OCI-LY1 (cell line): ENCODE measurements around the gene MYO5B.

ENCODE experiments used
- H2AFZ ChIP-seq: fragments of 200-600 bp; sonication (generic), shearing (Covaris generic); 2 replicates; pipeline ENCODE4 v1.6.0; 2014; ENCODE audit warnings: antibody characterized with exemption, mild to moderate bottlenecking, low read length
- H3F3A ChIP-seq: fragments of 200-600 bp; sonication (generic), shearing (Covaris generic); 2 replicates; pipeline ENCODE4 v1.6.0; 2014; ENCODE audit warnings: mild to moderate bottlenecking, antibody characterized with exemption, low read length, moderate library complexity; ENCODE audit not compliant: insufficient read depth
- H3K27ac ChIP-seq: fragments of 200-600 bp; sonication (generic); 2 replicates; pipeline ENCODE4 v1.5.1; 2014; ENCODE audit warnings: low read length, mixed run types, mild to moderate bottlenecking, low read depth; ENCODE audit not compliant: poor library complexity, severe bottlenecking
- H3K27me3 ChIP-seq: fragments of 200-600 bp; sonication (generic); 2 replicates; pipeline ENCODE4 v1.6.0; 2014; ENCODE audit warnings: antibody characterized with exemption, mild to moderate bottlenecking, low read length, moderate library complexity; ENCODE audit not compliant: insufficient read depth
- H3K36me3 ChIP-seq: fragments of 200-600 bp; sonication (generic); 2 replicates; pipeline ENCODE4 v1.6.1; 2014; ENCODE audit warnings: mild to moderate bottlenecking, antibody characterized with exemption, low read length, moderate library complexity, mixed read lengths; ENCODE audit not compliant: insufficient read depth
- H3K4me1 ChIP-seq: fragments of 200-600 bp; sonication (generic); 2 replicates; pipeline ENCODE4 v1.5.1; 2014; ENCODE audit warnings: mild to moderate bottlenecking, low read length, moderate library complexity; ENCODE audit not compliant: insufficient read depth, severe bottlenecking
- H3K4me2 ChIP-seq: fragments of 200-600 bp; sonication (generic), shearing (Covaris generic); 2 replicates; pipeline ENCODE4 v1.6.1; 2014; ENCODE audit warnings: low read length
- H3K4me3 ChIP-seq: fragments of 200-600 bp; sonication (generic); 2 replicates; pipeline ENCODE4 v1.5.1; 2014; ENCODE audit warnings: low read length, low read depth, mild to moderate bottlenecking, mixed read lengths; ENCODE audit not compliant: poor library complexity, severe bottlenecking
- H3K79me2 ChIP-seq: fragments of 200-600 bp; shearing (Covaris generic); 2 replicates; pipeline ENCODE4 v1.6.1; 2016; ENCODE audit warnings: mixed run types, low read length, mixed read lengths; ENCODE audit not compliant: insufficient read depth
- H3K9ac ChIP-seq: fragments of 200-600 bp; sonication (generic), shearing (Covaris generic); 2 replicates; pipeline ENCODE4 v1.6.1; 2014; ENCODE audit warnings: mild to moderate bottlenecking, low read length, mixed read lengths
- H3K9me2 ChIP-seq: fragments of 200-600 bp; sonication (generic), shearing (Covaris generic); 2 replicates; pipeline ENCODE4 v1.6.1; 2014; ENCODE audit warnings: low read depth, mild to moderate bottlenecking, low read length, mixed read lengths
- H3K9me3 ChIP-seq: fragments of 200-600 bp; shearing (Covaris generic); 2 replicates; pipeline ENCODE4 v1.6.1; 2014; ENCODE audit warnings: low read length, mixed read lengths
- H4K20me1 ChIP-seq: fragments of 200-600 bp; sonication (generic), shearing (Covaris generic); 2 replicates; pipeline ENCODE4 v1.6.0; 2016; ENCODE audit warnings: mild to moderate bottlenecking, low read length; ENCODE audit not compliant: insufficient read depth
- CTCF ChIP-seq: fragments of 200-600 bp; sonication (generic), shearing (Covaris generic); IDR thresholded peaks from 2 replicates; pipeline ENCODE4 v1.5.1; 2017; ENCODE audit warnings: mild to moderate bottlenecking, antibody characterized with exemption, low read length, moderate library complexity, mixed read lengths
- EZH2 ChIP-seq: fragments of 200-600 bp; sonication (generic), shearing (Covaris generic); IDR thresholded peaks from 2 replicates; pipeline ENCODE4 v1.8.0; 2017; ENCODE audit warnings: borderline replicate concordance, mixed run types, mild to moderate bottlenecking, antibody characterized with exemption, low read length, moderate library complexity, mixed read lengths

Gene MYO5B

GRCh38 chr18:49875155-49875554 is 319.8 kb downstream of the MYO5B start:
- TF ChIP-seq EZH2 (no peak), CTCF (no peak)
- no peaks in the 10 kb centered on the region for H3K79me2 ChIP-seq
- no peaks in the 10 kb centered on the region for H3K27me3 ChIP-seq
- H2AFZ ChIP-seq, result no peak overlapping the region
- H3K4me3 ChIP-seq, result no peak overlapping the region
- H3K27ac ChIP-seq, result no peak overlapping the region
- no peak overlapping the region for H3K9ac ChIP-seq
- H3K9me2 ChIP-seq, result no peaks in the 10 kb centered on the region
- H4K20me1 ChIP-seq, result no peaks in the 10 kb centered on the region
- H3K4me1 ChIP-seq, result no peaks in the 10 kb centered on the region
- H3K4me2 ChIP-seq, result no peak overlapping the region
- H3K9me3 ChIP-seq, result no peaks in the 10 kb centered on the region
- no peaks in the 10 kb centered on the region for H3K36me3 ChIP-seq
- no peaks in the 10 kb centered on the region for H3F3A ChIP-seq

- Histone ChIP-seq H2AFZ (no peak overlapping the region), H3K9me3 (no peaks in the 10 kb centered on the region), H3K79me2 (no peaks in the 10 kb centered on the region), H3K36me3 (no peaks in the 10 kb centered on the region), H3K4me2 (no peak overlapping the region), H3F3A (no peaks in the 10 kb centered on the region), H4K20me1 (no peaks in the 10 kb centered on the region), H3K9ac (no peak overlapping the region), H3K4me1 (no peaks in the 10 kb centered on the region), H3K4me3 (no peak overlapping the region), H3K27ac (no peak overlapping the region), H3K27me3 (no peaks in the 10 kb centered on the region), H3K9me2 (no peaks in the 10 kb centered on the region)
- TF ChIP-seq CTCF, result no peak
Measured at GRCh38 chr18:49874238-49874637, 320.7 kb downstream of the MYO5B start.

- Histone ChIP-seq H3K4me2 (no peak overlapping the region), H2AFZ (no peak overlapping the region)
Measured at GRCh38 chr18:49869354-49869753, 325.6 kb downstream of the MYO5B start.

More at GRCh38 chr18:49869354-49869753, 325.6 kb downstream of the MYO5B start:
- no peak overlapping the region for H3K27ac ChIP-seq
- no peaks in the 10 kb centered on the region for H3K9me3 ChIP-seq
- no peaks in the 10 kb centered on the region for H3F3A ChIP-seq
- H3K27me3 ChIP-seq, result no peaks in the 10 kb centered on the region
- no peaks in the 10 kb centered on the region for H4K20me1 ChIP-seq
- H3K9me2 ChIP-seq, result no peaks in the 10 kb centered on the region
- H3K36me3 ChIP-seq, result no peaks in the 10 kb centered on the region
- no peaks in the 10 kb centered on the region for H3K4me1 ChIP-seq
- H3K9ac ChIP-seq, result no peak overlapping the region
- no peak overlapping the region for H3K4me3 ChIP-seq
- H3K79me2 ChIP-seq, result no peaks in the 10 kb centered on the region
- TF ChIP-seq CTCF, result no peak
- TF ChIP-seq EZH2, result no peak
